ENCODE results near the gene SBK2.
"Not testable (repeated sequence)": the region's sequence is repeated elsewhere in the genome, so short reads cannot be mapped to it uniquely, and the experiment has no call there.

Gene SBK2

DNA sequence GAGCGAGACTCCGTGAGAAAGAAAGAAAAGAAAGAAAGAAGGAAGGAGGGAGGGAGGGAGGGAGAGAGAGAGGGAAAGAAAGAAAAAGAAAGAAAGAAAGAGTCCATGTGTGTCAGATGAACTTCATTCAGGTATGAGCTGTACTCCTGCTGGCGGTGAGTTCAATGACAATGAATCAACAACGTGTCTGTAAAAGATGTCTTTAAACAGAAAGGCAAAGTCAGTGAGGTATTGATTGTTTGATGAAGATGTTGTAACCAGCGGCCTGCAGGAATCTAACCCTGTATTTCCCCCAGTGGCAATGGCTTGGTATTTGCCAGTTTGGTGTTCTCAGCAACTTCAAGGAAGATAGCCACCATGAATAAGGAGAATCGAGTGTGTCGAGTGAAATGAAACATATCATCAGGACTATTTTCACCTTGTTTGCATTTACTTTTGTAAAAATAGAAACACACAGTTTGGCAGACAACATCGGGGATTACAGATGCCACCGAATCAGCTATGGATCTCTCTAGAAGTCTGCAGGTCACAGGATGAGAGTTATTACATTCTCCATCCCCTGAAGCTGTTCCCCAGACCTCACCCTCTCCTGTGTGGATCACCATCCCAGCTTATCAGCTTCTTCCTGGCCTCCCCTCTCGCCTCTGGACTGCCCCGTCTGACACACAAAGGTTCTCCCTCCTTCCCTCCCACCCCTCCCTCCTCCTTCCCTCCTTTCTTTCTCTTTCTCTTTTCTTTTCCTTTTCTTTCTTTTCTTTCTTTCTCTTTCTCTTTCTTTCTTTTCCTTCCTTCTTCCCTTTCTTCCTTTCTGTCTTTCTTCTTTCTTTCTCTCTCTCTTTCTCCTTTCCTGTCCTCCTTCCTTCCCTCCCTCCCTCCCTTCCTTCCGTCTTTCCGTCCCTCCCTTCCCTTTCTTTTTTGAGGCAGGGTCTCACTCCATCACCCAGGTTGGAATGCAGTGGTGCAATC lies 16.6 kb upstream of the SBK2 start:
- no peak for DNase-seq

DNA sequence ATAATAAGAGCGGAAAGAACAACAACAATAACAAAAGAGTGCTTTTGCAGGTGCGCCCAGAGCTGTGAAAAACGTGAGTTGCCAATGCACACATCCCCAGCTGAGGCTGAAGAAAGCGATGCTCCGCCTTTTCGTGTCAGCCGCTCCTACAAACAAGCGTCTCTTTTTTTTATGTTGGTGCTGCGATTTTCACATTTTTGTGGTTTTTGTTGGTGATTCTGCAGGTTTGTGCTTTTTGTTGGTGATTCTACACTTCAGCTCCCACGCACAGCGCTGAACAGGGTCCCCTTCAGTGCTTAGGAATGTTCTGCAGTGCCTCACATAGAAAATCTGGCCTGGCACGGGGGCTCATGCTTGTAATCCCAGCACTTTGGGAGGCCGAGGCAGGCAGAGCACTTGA lies 15.7 kb upstream of the SBK2 start:
- DNase-seq: no peak

DNA sequence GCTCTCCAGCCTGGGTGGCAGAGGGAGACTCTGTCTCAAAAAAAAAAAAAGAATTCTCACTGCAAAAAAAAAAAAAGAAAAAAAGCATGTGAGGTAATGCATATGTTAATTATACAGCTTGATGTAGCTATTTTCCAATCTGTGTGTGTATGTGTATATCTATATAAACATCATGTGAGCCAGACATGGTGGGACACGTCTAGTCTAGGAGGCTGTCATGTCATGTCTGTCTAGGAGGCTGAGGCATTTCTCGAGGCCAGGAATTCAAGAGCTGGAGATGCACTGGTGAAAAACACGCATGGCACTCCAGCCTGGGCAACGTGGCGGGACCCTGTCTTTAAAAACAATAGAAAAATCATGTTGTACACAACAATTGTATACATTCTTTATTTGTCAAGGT lies 15.3 kb upstream of the SBK2 start:
- DNase-seq: no peak

DNA sequence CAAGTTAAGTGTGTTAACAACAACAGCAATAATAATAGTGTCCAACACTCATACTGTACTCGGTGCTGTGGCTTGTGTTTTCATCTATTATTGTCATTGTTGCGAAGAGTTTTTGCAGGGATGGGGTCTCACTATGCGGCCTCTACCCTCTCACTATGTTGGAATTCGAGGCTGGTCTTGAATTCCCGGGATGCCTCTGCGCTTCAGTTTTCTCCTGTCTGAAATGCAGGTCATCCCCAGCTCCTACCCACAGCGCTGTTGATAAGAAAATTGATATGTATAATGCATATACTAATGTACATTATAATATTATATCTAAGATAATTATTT lies 13.4 kb upstream of the SBK2 start:
- no peak for DNase-seq

DNA sequence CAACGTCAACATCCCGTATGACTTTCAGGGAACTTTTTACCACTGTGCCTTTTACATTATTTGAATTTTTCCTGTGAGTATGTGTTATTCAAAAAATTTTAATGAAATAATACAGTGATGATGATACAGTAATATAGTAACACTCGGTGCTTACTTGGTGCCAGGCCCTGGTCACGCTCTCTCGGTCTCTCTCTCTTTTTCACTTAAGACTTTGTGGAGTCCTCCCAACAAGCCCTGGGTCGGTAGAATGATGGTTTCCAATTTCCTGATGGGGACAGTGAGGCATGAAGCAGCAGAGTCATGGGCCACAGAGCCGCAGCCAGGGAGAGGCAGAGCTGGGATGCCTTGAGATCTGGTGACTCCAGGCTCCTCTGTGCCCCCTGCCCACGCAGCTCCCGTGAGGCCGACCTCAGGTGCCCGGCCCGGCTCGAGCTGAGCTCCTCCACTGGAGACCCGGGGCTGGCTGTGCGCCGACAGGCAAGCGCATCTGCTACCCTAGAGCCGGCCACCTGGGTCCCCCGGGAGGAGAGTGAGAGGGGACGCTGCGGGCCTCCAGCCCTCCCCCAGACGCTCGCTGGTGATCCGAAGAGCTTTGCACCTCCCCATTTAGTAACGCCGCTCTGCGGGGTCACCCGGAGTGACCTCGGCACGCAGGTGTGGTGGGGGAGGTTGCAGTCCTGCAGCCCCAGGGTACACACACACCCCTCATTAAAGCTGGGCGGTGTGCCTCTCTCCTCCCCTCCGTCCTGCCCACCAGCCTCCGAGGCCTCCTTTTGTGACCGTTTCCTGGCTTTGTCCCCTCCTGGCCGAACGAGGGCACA lies 12.8 kb upstream of the SBK2 start:
- DNase-seq: no peak

DNA sequence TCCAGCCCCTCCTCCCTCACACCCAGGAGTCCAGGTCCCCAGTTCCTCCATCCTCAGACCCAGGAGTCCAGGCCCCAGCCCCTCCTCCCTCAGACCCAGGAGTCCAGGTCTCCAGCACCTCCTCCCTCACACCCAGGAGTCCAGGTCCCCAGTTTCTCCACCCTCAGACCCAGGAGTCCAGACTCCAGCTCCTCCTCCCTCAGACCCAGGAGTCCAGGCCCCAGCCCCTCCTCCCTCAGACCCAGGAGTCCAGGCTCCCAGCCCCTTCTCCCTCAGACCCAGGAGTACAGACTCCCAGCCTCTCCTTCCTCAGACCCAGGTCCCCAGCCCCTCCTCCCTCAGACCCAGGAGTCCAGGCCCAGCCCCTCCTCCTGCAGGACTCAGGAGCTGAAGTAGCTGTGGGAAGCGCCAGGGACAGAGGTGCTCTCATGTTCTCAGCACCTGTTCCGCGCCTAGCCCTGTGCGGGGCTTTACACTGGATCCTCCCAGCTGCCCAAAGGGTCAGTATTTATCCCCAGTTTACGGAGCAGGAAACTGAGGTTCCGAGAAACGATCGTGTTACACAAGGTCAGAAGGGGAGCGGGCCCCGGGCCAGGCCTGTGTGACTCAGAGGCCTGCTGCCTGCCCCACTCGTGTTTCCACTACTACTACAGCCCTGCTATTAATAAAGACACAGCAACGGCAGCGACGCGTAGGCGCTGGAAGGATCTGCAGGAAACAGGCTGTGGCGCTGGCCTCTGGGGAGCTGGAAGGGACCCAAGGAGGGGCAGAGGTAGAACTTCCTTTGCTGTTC lies 10.1 kb upstream of the SBK2 start:
- DNase-seq: no peak

DNA sequence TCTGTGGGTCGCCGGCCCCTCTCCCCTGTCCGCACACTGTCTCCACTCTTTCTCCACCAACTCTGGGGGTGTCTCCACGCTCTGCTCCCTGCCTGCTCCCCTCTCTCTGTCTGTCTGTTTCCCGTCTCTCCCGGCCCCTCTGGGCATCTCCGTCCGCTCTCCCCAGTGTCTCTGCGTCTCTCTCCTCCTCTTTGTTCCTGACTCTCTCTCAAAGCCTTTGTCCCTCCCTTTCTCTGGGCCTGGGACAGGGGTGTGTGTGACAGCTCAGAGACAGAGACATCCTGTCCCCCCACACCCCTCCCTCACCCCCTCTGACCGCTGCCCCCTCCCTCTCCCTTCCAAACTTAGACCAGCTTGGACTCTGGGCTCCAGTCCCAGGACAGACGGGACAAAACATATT lies 9.1 kb upstream of the SBK2 start:
- no peak for DNase-seq

DNA sequence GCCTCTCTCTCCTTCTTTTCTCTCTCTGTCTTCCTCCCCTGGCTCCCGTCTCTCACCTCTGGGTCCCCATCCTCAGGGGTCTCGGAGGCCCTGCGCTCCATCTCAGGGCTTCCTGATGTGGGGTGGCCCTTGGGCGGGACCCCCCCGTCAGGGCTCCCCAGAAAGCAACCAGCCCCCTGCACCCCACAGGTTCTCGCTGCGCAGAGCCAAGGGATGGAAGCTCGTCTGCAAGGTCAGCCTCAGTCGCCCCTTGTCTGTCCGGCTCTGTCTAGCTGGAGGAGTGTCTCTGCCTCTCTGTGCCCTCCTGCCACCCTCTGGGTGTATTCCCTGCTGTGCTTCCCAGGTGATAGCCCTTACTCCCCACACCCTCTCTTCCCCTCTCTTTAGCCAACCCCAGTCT lies 8.5 kb upstream of the SBK2 start, which contains the start of gene SBK3:
SBK3 (minus strand) TSS at position 101 of the 400 bp plus-strand sequence; CDS start at position 101, 0 bp downstream.
- DNase-seq: no peak

DNA sequence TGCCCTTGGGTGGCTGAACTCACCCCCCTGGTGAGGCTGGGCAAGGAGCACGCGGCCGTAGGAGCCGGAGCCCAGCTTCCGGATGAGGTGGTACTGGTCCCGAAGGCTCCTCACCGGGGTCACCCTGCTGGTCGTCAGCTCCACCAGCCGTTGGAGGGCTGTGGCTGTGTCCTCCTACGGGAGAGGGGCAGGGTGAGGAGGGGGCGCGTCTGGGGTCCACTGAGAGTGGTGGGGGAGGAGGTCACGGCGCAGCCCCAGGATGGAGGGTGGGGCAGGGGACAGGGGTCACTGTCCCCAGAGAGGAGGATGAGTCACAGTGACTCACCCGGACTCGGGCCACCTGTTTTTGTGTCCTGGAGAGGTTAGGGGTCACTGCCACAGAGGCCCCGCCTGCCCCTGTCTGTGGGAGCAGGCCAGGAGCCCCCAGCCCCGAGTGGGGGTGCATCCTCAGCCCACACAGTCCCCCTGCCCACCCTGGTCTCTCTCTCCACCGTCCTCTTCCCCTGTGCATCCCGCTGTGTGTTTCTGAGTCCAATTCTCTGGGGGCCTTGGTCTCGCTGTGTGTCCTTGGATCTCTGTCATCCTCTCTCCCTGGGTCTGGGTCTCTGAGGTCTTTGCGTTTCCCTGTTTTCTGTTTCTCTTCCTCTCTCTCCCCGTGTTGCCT lies 8.0 kb upstream of the SBK2 start:
- no peak for DNase-seq

DNA sequence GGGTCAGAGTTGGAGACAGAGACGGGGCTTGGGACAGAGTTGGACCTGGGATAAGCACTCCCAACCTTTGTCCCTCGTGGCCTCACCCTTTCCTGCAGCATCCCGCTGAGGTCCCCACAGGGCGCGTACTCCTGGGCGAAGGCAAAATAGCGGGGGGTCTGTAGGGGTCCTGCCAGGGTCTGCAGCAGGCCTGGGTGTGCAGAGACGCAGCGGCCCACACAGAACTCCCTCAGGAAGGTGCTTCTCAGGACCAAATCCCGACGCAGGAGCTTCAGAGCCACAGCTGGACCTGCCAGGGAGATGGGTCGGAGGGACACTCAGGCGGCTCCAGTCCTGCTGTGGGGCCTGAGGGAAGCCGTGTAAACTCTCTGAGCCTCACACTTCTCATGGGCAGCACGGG lies 7.1 kb upstream of the SBK2 start:
- DNase-seq: no peak

DNA sequence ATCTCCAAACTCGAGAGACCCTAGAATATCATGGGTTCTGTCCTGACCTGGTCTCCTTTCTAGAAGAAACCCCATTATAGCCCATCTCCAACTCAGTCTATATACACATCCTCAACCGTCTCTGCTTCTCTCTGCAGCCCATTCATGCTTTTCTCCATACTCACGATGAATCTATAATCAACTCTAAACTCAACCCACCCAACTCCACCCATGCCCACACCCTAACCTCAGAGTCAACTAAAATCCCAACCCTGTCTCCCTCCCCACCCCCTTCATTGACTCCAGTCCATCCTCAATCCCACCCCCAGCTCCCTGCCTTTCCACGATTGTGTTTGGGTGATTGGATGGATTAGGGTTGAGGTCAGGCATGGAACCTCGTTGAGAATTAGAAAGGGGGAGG lies 6.6 kb upstream of the SBK2 start:
- no peak for DNase-seq

DNA sequence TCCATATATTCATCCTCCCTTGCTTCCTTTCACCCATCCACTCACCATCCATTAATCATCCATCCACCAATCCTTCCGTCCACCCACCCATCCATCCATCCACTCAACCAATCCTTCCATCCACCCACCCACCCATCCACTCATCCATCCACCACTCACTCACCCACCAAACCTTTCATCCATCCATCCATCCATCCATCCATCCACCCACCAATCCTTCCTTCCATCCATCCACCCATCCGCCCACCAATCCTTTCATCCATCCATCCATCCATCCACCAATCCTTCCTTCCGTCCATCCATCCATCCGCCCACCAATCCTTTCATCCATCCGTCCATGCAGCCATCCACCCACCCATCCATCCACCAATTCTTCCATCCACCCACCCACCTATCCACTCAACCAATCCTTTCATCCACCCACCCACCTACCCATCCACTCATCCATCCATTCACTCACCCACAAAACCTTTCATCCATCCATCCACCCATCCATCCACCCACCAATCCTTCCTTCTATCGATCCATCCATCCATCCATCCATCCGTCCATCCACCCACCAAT lies 5.4 kb upstream of the SBK2 start:
- no peak for DNase-seq

DNA sequence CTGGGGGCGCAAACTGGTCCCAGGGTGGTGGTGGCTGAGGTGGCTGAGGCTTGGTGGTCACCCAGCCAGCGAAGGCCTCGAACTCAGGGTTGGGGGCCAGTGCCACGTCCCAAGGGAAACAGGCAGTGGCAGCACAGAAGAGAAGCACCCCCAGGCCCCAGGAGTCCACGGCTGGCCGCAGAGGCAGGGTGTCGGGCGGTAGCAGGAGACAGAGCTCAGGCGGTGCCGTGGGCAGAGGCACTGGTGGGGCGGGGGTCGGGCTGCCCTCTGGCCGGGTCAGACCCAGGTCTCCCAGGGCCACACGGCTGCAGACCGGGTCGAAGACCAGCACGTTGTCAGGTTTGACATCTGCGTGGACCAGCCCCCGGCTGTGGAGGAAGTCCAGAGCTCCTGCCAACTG lies 4.2 kb upstream of the SBK2 start:
- DNase-seq: no peak

DNA sequence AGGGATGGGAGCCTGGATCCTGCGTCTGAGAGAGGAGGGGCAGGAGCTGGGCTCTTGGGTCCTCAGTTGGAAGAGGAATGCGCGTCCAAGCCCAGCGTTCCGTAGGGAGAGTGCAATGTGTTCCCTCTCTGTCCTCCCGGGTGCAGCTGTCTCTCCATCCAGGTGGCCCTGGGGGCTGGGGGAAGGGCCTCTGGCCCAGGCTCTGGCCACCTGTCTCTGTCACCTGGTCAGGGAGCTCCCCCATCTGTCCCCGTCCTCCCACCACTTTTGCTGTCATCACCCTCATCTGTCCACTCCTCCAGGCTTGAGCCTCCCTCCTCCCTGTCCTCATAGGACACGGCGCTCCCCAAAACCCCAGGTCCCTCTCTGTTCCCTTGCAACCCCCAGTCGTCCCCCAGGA lies 3.7 kb upstream of the SBK2 start:
- no peak for DNase-seq

DNA sequence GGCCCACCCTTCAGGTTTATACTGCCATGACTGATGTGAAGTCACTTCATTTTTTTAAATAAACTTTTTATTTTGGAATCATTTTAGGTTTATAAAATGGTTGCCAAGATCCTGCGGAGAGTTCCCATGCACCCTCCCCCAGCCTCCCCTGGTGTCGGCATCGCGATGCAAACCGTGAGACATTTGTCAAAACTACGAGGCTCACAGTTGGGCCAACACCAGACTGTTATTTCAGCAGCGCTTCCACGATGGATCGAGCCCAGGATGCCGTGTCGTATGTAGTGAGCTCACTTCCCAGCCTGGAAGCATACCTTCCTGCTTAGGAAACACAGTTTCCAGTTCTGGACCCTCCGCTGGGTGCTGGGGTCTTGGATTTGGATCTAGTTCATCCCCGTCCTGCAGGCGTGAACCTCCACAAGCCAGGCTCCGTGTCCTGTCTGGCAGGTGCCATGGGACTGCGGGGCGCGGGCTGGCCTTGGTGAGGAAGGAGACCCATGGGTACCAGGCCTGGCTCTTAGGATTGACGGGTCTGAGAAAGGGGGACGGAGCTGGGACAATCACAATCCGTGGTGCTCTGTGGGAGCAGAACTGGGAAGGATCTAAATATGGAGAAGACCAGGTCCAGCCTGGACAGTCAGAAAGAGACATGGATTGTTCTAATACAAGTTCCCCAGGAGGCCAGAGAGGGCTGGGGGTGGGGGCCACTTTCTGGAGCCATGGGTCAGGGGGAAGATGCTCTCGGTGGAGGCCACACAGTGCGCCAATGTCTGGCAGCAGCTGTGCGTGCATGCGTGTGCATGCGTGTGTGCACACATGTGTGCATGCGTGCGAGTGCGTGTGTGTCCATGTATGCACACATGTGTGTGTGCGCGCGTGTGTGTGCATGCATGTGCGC lies 2.4 kb upstream of the SBK2 start:
- DNase-seq: no peak

DNA sequence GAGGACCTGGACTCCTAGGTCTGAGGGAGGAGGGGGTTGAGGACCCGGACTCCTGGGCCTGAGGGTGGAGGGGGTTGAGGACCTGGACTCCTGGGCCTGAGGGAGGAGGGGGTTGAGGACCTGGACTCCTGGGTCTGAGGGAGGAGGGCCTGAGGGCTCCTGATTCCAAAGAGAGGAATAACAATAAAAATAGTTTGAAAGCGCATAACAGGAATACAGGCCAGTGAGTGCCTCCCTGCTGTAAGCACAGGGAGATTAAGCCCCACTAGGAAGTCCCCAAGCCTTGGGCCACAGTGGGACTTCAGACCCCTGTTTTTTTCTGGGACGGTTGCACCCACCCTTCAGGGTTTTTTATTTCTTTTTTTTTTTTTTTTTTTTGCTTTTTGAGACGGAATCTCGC lies 1.2 kb upstream of the SBK2 start:
- DNase-seq: no peak

DNA sequence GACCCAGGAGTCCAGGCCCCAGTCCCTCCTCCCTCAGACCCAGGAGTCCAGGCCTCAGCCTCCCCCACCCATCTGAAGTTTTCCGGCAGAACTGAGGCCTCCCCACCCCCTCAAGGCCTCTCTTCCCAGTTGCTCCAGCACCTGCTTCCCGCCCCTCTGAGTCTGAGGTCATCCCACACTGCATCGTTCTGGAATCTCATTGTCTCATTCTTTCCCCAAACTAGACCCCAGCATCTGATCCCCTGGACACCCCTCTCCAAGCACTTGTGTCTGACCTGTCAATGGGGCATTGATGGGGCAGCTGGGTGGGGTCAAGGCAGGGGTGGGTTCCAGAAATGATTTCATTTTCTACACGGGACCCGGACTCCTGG lies 793 bp upstream of the SBK2 start:
- DNase-seq: no peak

DNA sequence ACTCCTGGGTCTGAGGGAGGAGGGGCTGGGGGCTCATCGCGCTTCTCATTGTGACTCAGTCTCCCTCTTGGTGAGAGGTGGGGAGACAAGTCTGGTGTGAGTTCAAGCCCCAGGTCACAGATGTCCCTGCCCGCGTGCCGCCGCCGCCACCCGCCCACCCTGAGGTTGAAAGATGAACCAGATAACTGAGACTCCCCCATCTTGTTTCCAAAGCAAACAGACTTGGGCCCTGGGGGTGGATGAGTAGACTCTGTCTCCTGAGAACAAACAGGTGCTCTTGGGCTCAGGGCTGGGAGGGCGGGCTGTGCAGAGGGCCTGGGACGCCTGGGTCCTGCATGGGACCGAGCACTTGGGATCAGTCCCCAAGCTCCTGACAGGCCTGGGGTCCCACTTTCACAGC lies 567 bp downstream of the SBK2 start:
- no peak for DNase-seq

DNA sequence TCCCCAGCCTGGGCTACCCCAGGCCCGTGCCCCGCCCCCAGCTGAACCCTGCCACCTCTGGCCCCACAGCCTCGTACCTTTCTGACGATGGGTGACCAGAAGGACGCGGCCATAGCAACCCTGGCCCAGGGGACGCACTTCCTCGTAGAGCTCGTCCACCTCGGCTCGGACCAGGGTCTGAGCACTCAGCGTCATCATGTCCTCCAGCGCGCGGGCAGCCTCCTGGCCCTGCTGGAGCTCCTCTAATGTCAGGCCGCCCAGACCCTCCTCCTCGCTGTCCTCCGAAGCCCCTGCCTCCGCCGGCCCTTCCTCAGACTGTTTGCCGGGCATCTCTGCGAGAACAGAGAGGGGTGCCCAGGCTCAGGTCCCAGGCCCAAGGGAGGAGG lies 975 bp downstream of the SBK2 start:
- no peak for DNase-seq

DNA sequence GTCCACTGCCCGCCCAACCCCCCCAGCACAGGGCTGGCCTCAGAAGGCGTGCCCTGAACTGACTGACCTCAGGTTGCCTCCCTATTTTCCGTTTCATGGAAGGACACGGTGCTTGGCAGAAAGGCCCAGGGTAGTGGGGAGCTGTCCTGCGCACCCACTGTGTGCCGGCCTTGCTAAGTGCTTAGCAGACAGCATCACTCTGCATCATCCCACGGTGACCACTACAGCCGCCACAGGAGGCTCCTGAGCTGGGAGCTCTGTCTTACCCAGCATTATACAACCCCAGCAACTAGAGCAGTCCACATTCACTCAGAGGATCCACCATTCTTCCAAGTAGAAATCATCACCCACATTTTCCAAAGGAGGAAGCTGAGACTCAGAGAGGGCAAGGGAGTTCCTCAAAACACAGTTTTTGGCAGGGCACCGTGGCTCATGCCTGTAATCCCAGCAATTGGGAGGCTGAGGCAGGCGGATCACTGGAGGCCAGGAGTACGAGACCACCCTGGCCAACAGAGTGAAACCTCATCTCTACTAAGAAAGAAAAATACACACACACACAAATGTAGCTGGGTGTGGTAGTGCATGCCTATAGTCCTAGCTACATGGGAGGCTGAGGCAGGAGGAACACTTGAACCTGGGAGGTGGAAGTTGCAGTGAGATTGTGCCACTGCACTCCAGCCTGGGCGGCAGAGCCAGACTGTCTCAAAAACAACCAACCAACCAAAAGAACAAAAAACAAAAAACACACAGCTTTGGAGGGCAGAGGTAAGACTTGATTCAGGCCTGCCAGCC lies 1.6 kb downstream of the SBK2 start:
- no peak for DNase-seq

DNA sequence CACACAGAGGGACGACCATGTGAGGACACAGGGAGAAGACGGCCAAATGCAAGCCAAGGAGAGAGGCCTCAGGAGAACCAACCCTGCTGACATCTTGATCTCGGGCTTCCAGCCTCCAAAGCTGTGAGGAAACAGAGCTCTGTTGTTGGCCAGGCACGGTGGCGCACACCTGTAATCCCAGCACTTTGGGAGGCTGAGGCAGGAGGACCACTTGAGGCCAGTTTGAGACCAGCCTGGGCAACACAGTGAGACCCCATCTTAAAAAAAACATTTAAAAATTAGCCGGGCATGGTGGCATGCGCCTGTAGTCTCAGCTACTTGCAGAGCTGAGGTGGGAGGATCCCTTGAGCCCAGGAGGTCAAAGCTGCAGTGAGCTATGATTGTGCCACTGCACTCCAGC lies 2.7 kb downstream of the SBK2 start:
- DNase-seq: not testable (repeated sequence)
